AG10803 (cell line): ENCODE results near the gene COLEC12.

ENCODE experiments used
- DNase-seq: peaks from one replicate; pipeline ENCODE4 v3.0.0; 2010; ENCODE audit warnings: low read depth
- H3K4me3 ChIP-seq: 2 replicates; pipeline ENCODE4 v1.5.1; 2011; ENCODE audit warnings: mild to moderate bottlenecking, low read length, control low read depth
- TF ChIP-seq, protein P1 (sequence below): conservative IDR thresholded peaks from 2 replicates; pipeline ENCODE4 v1.5.1; 2011; ENCODE audit warnings: mild to moderate bottlenecking, low read length, control low read depth, inconsistent platforms

Gene COLEC12

GRCh38 chr18:457140-457519, 43.4 kb downstream of the COLEC12 start:
- H3K4me3 ChIP-seq: peak overlapping the region; percentile 43
- peak; percentile 90 for DNase-seq
- TF ChIP-seq, protein P1, sequence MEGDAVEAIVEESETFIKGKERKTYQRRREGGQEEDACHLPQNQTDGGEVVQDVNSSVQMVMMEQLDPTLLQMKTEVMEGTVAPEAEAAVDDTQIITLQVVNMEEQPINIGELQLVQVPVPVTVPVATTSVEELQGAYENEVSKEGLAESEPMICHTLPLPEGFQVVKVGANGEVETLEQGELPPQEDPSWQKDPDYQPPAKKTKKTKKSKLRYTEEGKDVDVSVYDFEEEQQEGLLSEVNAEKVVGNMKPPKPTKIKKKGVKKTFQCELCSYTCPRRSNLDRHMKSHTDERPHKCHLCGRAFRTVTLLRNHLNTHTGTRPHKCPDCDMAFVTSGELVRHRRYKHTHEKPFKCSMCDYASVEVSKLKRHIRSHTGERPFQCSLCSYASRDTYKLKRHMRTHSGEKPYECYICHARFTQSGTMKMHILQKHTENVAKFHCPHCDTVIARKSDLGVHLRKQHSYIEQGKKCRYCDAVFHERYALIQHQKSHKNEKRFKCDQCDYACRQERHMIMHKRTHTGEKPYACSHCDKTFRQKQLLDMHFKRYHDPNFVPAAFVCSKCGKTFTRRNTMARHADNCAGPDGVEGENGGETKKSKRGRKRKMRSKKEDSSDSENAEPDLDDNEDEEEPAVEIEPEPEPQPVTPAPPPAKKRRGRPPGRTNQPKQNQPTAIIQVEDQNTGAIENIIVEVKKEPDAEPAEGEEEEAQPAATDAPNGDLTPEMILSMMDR: no peak

DNA sequence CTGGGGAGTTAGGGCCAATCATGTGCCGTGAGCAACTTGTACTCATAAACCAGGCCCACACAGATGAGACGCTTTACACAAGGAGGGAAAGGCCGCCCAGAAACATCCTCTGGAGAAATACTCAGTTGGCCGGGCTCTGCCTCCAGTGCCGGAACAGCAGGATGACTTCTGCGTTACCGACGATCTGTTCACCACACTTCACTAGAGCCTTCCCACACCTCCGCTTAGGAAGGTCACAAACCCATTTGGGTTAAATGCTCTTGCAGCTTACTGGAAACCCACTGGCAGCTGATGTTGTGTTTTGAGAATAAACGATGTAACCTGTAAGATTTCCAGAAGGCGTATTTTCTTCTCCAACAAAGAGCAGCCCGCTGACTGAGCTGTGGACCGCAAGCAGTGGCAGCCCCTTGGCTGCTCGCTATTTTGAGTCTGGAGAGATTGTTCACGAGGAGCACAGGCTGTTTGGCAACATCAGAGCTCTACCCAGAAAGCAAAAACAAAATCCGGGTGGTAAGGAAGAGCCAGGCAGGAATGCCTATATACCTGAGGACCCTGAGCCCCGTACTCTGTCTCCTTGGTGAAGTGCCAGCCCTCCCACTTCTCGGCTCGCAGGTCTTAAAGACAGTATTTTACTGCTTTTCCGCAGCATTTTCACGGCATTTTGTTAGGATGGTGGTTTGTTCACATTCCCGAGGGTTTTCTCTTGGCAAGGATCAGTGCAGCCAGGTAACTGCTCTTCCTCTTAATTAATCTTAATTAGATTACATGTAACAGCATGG, 44.0 kb downstream of the COLEC12 start:
- H3K4me3 ChIP-seq: peak overlapping the region; percentile 43
- peak; percentile 80 for DNase-seq
- TF ChIP-seq, protein P1: no peak

DNA sequence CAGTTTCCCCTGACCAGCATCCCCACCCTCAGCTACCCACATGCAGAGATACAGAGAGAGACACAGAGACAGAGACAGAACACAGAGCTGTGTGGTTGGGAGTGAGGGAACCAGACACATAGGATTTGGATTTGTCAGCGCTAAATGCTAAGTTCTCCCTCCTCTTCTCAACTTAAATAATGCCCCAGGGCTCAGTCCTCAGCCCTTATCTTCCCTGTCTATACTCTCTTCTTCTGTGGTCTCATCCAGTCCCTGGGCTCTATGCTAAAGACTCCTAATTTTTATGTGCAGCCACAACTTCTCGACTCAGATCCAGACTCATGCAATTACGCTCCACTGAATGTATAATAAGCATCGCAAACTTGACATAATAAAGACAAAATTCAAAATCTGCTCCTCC, 47.1 kb downstream of the COLEC12 start:
- no peak for DNase-seq
- no peak overlapping the region for H3K4me3 ChIP-seq
- TF ChIP-seq, protein P1: no peak

DNA sequence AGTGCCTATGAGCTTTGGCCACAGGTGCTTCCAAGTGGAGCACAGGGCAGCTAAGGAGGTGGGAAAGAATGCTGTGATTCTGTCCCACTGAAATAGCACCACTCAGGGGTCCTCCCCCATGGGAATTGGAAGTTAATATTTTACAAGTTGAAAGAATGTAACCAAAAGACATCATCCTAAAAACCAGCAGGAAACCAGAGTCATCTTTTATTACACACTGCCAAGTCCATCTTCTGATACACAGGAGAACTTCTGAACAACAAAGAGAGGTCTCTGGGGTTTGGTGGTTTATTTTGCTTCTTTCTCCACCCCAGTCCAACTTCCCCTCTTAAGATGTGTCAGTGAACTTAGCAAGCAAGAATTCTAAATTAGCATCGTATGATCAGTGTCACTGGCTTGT, 47.7 kb downstream of the COLEC12 start:
- TF ChIP-seq, protein P1: no peak
- H3K4me3 ChIP-seq: no peak overlapping the region
- DNase-seq: no peak

DNA sequence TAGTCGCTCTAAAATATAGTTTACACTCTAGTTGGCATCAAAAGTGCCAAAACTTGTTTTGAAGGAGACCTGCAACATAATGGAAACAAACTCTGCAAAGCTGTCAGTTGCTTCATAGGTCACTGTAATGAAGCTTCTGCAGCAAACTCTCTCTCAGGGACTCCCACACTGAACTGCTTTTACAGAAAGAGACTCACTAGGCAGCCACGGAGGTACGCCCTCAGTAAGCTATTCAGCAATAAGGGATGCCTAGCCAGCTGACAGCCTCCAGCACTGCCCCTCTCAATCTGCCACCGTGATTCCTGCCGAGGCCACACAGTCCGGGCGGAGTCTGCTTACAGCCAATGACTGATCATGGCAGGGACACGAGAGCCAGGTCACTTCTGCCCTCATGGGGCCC, 51.1 kb downstream of the COLEC12 start:
- H3K4me3 ChIP-seq: no peak overlapping the region
- no peak for DNase-seq
- TF ChIP-seq, protein P1: no peak

GRCh38 chr18:448116-448790, 52.2 kb downstream of the COLEC12 start:
- TF ChIP-seq, protein P1: no peak
- no peak overlapping the region for H3K4me3 ChIP-seq
- no peak for DNase-seq
